ENCODE results near the gene CCNA2. TPM values are rescaled to one million over a fixed set of nuclear protein-coding genes. Genes with fewer than 3 reads are reported as not detected.

Gene CCNA2
- total and polyA plus RNA-seq, 3 donors from 2014 or later, result 6.3 to 10.2 (median 8.0) TPM

- Histone ChIP-seq H3K27me3 (no peaks in the 10 kb centered on the region), H3K27ac (no peak overlapping the region), H3K9me3 (no peaks in the 10 kb centered on the region), H3K4me3 (no peak overlapping the region), H3K4me1 (no peaks in the 10 kb centered on the region), H3K36me3 (ENCODE audit: low read depth, missing control alignments) (no peaks in the 10 kb centered on the region)
- WGBS, 2 donors, result 22 to 51% methylated on average over 2 of the region's 2 CpGs
- no peak for TF ChIP-seq POLR2A (IDR thresholded peaks at IDR 0.05)
- TF ChIP-seq, protein P1, sequence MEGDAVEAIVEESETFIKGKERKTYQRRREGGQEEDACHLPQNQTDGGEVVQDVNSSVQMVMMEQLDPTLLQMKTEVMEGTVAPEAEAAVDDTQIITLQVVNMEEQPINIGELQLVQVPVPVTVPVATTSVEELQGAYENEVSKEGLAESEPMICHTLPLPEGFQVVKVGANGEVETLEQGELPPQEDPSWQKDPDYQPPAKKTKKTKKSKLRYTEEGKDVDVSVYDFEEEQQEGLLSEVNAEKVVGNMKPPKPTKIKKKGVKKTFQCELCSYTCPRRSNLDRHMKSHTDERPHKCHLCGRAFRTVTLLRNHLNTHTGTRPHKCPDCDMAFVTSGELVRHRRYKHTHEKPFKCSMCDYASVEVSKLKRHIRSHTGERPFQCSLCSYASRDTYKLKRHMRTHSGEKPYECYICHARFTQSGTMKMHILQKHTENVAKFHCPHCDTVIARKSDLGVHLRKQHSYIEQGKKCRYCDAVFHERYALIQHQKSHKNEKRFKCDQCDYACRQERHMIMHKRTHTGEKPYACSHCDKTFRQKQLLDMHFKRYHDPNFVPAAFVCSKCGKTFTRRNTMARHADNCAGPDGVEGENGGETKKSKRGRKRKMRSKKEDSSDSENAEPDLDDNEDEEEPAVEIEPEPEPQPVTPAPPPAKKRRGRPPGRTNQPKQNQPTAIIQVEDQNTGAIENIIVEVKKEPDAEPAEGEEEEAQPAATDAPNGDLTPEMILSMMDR (IDR thresholded peaks at IDR 0.05), result no peak
- intact Hi-C loops (cut with DNase I; ENCODE audit: low total_unique reads), result no loop called here
- DNase-seq, result no peak
Measured at GRCh38 chr4:121784975-121785374, 38.7 kb downstream of the CCNA2 start.

- H3K4me1 ChIP-seq, result no peaks in the 10 kb centered on the region
- H3K36me3 ChIP-seq (ENCODE audit: low read depth, missing control alignments), result no peaks in the 10 kb centered on the region
- H3K4me3 ChIP-seq, result no peak overlapping the region
- H3K9me3 ChIP-seq, result no peaks in the 10 kb centered on the region
- 36 to 100% methylated on average over 1 of the region's 1 CpG for WGBS, 2 donors
- H3K27me3 ChIP-seq, result no peaks in the 10 kb centered on the region
- no peak for DNase-seq
- intact Hi-C loops (cut with DNase I; ENCODE audit: low total_unique reads), result no loop called here
- no peak overlapping the region for H3K27ac ChIP-seq
- TF ChIP-seq, protein P1 (IDR thresholded peaks at IDR 0.05), result no peak
- TF ChIP-seq POLR2A (IDR thresholded peaks at IDR 0.05), result no peak
Measured at GRCh38 chr4:121784401-121784800, 39.3 kb downstream of the CCNA2 start.

DNA sequence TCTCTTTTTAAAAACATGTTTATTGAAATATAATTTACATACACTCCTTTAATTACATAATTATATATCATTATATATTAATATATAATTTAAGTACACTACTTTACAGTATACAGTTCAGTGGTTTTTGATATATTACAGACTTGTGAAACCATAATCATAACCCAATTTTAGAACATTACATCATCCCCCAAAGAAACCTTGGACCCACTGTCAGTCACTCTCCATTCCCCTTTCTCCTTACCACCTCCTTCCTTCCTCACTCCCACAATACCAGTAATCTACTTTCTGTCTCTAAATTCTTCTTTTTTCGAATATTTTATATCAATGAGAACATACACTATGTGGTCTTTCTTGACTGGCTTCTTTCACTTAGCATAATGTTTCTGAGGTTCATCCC lies 40.5 kb downstream of the CCNA2 start:
- TF ChIP-seq, protein P1 (IDR thresholded peaks at IDR 0.05), result no peak
- no peak for TF ChIP-seq POLR2A (IDR thresholded peaks at IDR 0.05)
- WGBS, 2 donors, result 67 to 78% methylated on average over 1 of the region's 1 CpG
- no peaks in the 10 kb centered on the region for H3K9me3 ChIP-seq
- no peak overlapping the region for H3K4me3 ChIP-seq
- DNase-seq, result no peak
- no peaks in the 10 kb centered on the region for H3K4me1 ChIP-seq
- H3K27me3 ChIP-seq, result no peaks in the 10 kb centered on the region
- H3K27ac ChIP-seq, result no peak overlapping the region
- no peaks in the 10 kb centered on the region for H3K36me3 ChIP-seq (ENCODE audit: low read depth, missing control alignments)
- intact Hi-C loops (cut with DNase I; ENCODE audit: low total_unique reads), result no loop called here

DNA sequence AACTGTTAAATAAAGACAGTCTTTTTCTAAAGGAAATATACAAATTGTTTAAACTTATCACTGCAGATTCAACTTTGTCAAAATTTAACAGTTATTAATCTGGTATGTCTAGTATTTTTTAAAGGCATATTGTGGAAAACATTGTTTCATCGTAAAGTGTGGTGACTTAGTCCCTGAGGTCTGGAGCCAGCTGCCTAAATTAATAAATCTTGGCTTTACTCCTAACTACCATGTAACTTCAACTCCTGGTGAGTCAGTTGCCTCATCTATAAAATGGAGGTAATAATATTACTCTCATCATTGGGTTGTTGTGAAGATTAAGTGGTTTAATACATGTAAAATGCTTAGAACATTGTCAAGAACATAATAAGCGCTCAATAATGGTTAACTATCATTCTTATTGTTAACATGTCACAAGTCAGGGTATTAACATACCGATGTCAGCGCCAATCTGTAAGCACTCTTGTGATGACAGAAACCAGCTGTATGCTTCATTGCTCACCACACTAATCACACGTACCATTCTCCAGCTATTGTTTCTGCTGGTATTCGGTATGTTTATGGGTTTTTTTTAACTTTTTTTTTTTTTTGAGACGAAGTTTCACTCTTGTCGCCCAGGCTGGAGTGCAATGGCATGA lies 44.6 kb downstream of the CCNA2 start:
- H3K4me3 ChIP-seq, result no peak overlapping the region
- intact Hi-C loops (cut with DNase I; ENCODE audit: low total_unique reads), result no loop called here
- WGBS, 2 donors, result 84 to 92% methylated on average over 8 of the region's 8 CpGs
- no peak for DNase-seq
- H3K4me1 ChIP-seq, result no peaks in the 10 kb centered on the region
- H3K36me3 ChIP-seq (ENCODE audit: low read depth, missing control alignments), result no peaks in the 10 kb centered on the region
- TF ChIP-seq, protein P1 (IDR thresholded peaks at IDR 0.05), result no peak
- no peak for TF ChIP-seq POLR2A (IDR thresholded peaks at IDR 0.05)
- no peak overlapping the region for H3K27ac ChIP-seq
- H3K9me3 ChIP-seq, result no peaks in the 10 kb centered on the region
- H3K27me3 ChIP-seq, result no peaks in the 10 kb centered on the region

DNA sequence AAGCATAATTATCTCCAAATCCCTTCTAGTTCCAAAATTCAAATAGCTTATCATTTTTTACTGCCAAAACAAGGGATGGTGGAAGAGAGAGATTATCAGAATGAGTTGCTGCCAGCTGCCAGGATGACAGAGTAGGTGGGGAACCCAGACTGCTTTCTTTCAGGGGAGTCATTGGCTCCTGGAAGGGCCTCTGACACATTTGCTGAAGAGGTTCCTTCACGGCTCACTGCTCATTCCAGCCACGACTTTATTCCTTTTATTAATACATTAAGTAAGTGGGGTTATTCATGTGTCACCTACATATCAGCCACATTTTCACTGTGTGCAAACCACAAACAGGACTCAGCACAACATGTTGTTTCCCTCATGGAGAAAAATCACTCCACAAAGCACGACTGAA lies 46.1 kb downstream of the CCNA2 start:
- TF ChIP-seq POLR2A (IDR thresholded peaks at IDR 0.05), result no peak
- TF ChIP-seq, protein P1 (IDR thresholded peaks at IDR 0.05), result no peak
- Histone ChIP-seq H3K27ac (no peak overlapping the region), H3K4me3 (no peak overlapping the region), H3K36me3 (ENCODE audit: low read depth, missing control alignments) (no peaks in the 10 kb centered on the region), H3K4me1 (no peaks in the 10 kb centered on the region), H3K27me3 (no peaks in the 10 kb centered on the region), H3K9me3 (no peaks in the 10 kb centered on the region)
- DNase-seq, result no peak
- intact Hi-C loops (cut with DNase I; ENCODE audit: low total_unique reads), result no loop called here
- 45 to 59% methylated on average over 3 of the region's 3 CpGs for WGBS, 2 donors
